Right cardiac atrium (tissue), 5 donors: ENCODE results near the gene PC. TPM values are rescaled to one million over a fixed set of nuclear protein-coding genes. Genes with fewer than 3 reads are reported as not detected.

Experiments
- ATAC-seq, 2 donors: fragments of 200-7000 bp; cut with Tn5 transposase; one replicate each; pipeline versions ENCODE4 v1.8.0 to v1.9.1; 2020; ENCODE audit warnings: moderate library complexity in 2 of 2, mild to moderate bottlenecking in 1 of 2
- DNase-seq, 3 donors: peaks; one replicate each; pipeline ENCODE4 v3.0.0-alpha.2; 2020
- H3K27ac ChIP-seq: one replicate; pipeline ENCODE4 v1.5.1; 2013; ENCODE audit warnings: mild to moderate bottlenecking, low read length, control low read depth, moderate library complexity
- H3K27me3 ChIP-seq: one replicate; pipeline ENCODE4 v1.6.1; 2013; ENCODE audit not compliant: control insufficient read depth, insufficient read depth
- H3K4me1 ChIP-seq: one replicate; pipeline ENCODE4 v1.6.1; 2013; ENCODE audit warnings: low read length; ENCODE audit not compliant: control insufficient read depth, insufficient read depth
- H3K4me3 ChIP-seq: one replicate; pipeline ENCODE4 v1.5.1; 2013; ENCODE audit warnings: low read length, control low read depth
- H3K9me3 ChIP-seq: one replicate; pipeline ENCODE4 v1.6.1; 2013; ENCODE audit warnings: low read length; ENCODE audit not compliant: control insufficient read depth
- whole genome bisulfite sequencing: extraction: QIAGEN DNeasy Blood & Tissue Kit; methylation state at CpG from one replicate; pipeline ENCODE4 v1.1.7; 2013; 5-methylcytosine and 5-hydroxymethylcytosine counted together
- intact Hi-C, 4 donors: fragments of 100-400 bp; cut with DNase I; formaldehyde crosslinking; loops; one replicate each; pipeline versions ENCODE4 v1.11.0 to v1.14.0; 2022 to 2023
- polyA plus RNA-seq: library from polyadenylated mRNA; stranded (reverse); fragments of 200-250 nt; gene quantifications from one replicate; pipeline ENCODE4 v1.2.3, GENCODE V29; 2013
- total RNA-seq, 4 donors: library from RNA; stranded (reverse); fragmentation: NEBNext Ultra II Directional; extraction: Animal tissue kit (Norgen Biotek cat#: 25700); gene quantifications; one replicate each; pipeline ENCODE4 v1.2.1, GENCODE V29; 2021
- donor health status: healthy with polysubstance abuse.
- donor health status: DM: no; HTN: yes; CAD: no.
- donor health status: DM: no; HTN: no; CAD: no.
- donor health status: DM: no; HTN: yes; CAD: no; lungs with severe emphysema.
- donor health status: DM: yes; HTN: yes; CAD: no.

The PC gene
- total and polyA plus RNA-seq, 5 donors: 7.2 to 22.6 (median 9.6) TPM

DNA sequence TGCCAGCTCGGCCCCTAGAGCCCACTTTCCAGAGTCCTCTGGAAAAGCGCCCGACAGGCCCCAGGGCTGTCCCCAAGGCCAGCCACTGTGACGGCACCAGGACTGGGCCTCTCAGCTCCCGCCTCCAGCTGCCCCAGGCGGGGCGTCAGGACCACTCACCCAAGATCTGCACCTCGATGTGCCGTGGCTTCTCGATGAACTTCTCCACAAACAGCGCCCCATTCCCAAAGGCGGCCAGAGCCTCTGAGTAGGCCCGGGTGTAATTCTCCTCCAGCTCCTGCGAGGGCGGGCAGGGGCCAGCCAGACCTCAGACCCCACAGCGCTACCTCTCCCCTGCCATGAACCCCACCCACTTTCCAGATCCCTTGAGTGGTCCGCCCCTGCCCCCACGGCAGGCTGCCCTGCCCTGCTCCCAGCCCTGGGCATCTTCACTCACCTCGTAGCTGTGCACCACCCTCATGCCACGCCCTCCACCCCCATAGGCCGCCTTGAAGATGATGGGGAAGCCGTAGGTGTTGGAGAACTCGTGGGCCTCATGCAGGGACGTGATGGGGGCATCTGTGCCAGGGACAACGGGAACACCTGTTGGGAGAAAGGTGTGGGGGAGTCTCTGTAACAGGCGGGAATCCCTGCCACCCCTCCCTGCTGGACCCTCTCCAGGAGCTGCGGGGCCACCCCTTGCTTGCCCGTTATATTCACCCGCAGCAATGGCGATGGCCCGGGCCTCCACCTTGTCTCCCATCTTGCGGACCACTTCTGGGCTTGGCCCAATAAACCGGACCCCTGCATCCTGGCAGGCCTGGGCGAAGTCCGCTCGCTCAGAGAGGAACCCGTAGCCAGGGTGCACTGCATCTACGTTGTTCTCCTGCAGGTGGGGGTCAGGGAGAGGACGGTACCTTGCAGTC is 87.3 kb downstream of the PC start:
- no peak for ATAC-seq
- Histone ChIP-seq H3K27ac (no peak overlapping the region), H3K4me1 (no peaks in the 10 kb centered on the region), H3K27me3 (no peaks in the 10 kb centered on the region), H3K4me3 (no peak overlapping the region), H3K9me3 (no peaks in the 10 kb centered on the region)
- peak in 2 of 3 donors; percentile 10 to 46 for DNase-seq
- WGBS: 94% methylated on average over 39 of the region's 39 CpGs
- intact Hi-C loops: no loop called here

GRCh38 chr11:66870131-66870530 is 88.1 kb downstream of the PC start:
- ATAC-seq: no peak
- 97% methylated on average over 16 of the region's 16 CpGs for WGBS
- intact Hi-C loops: no loop called here

GRCh38 chr11:66869567-66869870 is 88.7 kb downstream of the PC start:
- H3K4me1 ChIP-seq: no peaks in the 10 kb centered on the region
- H3K27me3 ChIP-seq: no peaks in the 10 kb centered on the region
- WGBS: 94% methylated on average over 9 of the region's 9 CpGs
- H3K4me3 ChIP-seq: no peak overlapping the region
- intact Hi-C loops: no loop called here
- DNase-seq (no peak), ATAC-seq (no peak)
- no peak overlapping the region for H3K27ac ChIP-seq
- no peaks in the 10 kb centered on the region for H3K9me3 ChIP-seq

More at GRCh38 chr11:66870131-66870530, 88.1 kb downstream of the PC start:
- H3K9me3 ChIP-seq: no peaks in the 10 kb centered on the region
- no peaks in the 10 kb centered on the region for H3K27me3 ChIP-seq
- no peak for DNase-seq
- H3K27ac ChIP-seq: no peak overlapping the region
- no peaks in the 10 kb centered on the region for H3K4me1 ChIP-seq
- H3K4me3 ChIP-seq: no peak overlapping the region

DNA sequence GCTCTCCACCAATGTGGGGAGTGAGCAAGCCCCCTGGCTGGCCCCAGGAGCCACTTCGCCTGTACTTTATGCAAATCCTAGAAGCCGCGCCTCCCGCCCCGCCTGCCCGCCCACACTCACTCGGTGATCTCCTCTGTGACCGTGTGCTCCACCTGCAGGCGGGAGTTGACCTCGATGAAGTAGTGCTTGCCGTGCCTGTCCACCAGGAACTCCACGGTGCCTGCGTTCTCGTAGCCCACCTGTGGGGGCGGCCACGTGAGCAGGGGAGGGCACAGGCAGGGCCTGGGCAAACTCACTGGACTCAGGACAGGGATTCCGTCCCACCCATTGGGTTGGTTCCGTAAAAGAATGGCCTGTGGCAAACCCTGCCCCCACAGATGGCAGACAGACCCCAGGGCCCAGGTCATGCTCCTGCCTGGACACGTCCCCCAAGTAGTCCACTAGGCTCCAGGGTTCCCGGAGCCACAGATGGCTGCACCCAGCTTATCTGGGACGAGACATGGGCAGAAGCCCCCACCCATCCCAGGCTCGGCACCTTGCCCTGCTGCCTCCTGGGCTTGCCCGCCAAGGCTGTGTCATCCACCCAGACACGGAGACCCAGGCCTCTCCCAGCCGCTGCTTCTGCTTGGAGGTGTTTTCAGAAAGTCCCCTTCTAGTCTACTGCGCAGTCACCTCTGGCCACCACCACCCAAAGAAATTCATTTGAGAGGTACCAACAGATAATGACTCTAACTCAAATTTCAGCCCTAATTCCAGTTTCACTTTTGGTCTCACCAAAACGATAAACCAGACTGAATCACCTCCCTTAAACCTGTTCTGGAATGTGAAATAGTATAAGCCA is 89.2 kb downstream of the PC start:
- H3K27me3 ChIP-seq: no peaks in the 10 kb centered on the region
- H3K4me1 ChIP-seq: no peaks in the 10 kb centered on the region
- ATAC-seq (no peak), DNase-seq (peak in 2 of 3 donors; percentile 62 to 67)
- WGBS: 70% methylated on average over 27 of the region's 27 CpGs
- no peak overlapping the region for H3K4me3 ChIP-seq
- H3K27ac ChIP-seq: no peak overlapping the region
- H3K9me3 ChIP-seq: no peaks in the 10 kb centered on the region
- intact Hi-C loops: no loop called here

- no peaks in the 10 kb centered on the region for H3K4me1 ChIP-seq
- H3K4me3 ChIP-seq: no peak overlapping the region
- H3K27me3 ChIP-seq: no peaks in the 10 kb centered on the region
- no peak overlapping the region for H3K27ac ChIP-seq
- intact Hi-C loops: no loop called here
- DNase-seq: no peak
- WGBS: 95% methylated on average over 13 of the region's 13 CpGs
- no peak for ATAC-seq
- no peaks in the 10 kb centered on the region for H3K9me3 ChIP-seq
Measured at GRCh38 chr11:66868082-66868725, 90.0 kb downstream of the PC start.

DNA sequence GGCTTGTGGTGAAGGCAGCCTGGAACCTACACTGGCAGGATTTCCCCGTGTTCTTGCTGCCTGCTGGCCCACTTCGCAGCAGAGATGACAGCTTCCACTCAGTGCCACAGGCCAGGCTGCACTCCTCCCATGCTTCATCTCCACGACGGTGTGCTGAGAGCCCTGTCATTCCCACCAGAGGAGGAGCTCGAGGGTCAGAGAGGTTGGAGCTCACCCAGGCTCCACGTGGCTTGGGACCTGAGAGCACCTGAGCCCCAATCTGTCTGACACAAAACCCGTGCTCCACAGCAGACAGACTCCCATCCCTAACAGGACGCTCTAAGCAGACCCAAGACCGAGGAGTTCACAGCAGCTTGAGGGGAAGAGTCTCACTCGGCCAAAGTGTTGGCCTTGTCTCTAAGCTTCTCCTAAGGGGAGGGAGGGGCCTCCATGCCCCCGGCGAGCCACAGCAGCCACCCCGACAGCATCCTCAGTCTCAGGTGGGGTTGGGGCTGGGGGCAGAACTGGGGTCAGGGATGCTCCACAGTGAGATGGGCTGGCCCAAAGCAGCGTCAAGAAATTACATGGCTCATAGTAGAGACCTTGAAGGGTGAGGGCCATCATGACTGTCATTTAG is 90.7 kb downstream of the PC start:
- no peak overlapping the region for H3K27ac ChIP-seq
- H3K9me3 ChIP-seq: no peaks in the 10 kb centered on the region
- H3K4me3 ChIP-seq: no peak overlapping the region
- DNase-seq (peak in 1 of 3 donors; percentile 24), ATAC-seq (no peak)
- no peaks in the 10 kb centered on the region for H3K4me1 ChIP-seq
- H3K27me3 ChIP-seq: no peaks in the 10 kb centered on the region
- 76% methylated on average over 14 of the region's 14 CpGs for WGBS
- intact Hi-C loops: no loop called here

DNA sequence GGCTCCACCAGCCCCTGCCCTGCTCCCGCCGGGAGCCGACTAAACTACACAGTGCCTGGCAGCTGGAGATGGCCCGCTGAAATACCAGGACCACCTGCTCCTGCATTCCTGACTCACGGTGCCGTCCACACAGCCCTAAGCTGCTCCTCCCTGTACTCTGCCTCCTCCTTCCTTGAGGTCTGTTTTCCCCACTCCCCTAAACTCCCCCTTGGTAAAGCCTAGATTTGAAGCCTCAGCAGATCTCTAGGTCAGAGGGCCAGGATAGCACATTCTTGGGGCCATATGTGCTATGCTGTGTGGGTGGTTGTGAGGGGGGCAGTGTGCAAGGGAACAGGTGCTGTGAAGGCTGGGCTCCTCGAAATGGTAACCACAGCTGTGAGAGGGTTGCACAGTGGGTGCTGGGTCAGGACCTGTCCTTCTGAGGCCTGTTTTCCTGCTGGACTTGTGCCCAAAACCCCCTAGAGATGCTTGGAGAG is 91.6 kb downstream of the PC start:
- WGBS: 73% methylated on average over 7 of the region's 7 CpGs
- intact Hi-C loops: no loop called here

DNA sequence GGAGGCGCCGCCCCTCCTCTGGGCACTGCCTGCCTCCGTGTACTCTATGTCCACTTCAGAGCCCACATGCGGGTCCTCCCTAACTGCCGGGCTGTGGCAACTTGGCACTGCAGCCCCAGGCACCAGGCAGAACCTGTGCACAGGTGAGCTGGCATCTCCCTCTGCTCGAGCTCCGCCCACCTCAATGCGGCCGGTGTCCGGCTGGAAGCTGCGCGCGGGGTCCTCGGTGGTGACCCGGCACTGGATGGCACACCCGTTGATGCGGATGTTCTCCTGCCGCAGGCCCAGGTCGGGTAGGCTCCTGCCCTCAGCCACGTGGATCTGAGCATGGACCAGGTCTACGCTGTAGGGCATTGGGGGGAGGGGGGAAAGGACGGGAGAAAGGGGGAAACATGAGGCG is 92.2 kb downstream of the PC start:
- no peak overlapping the region for H3K4me3 ChIP-seq
- intact Hi-C loops: no loop called here
- H3K27me3 ChIP-seq: no peaks in the 10 kb centered on the region
- no peak for ATAC-seq
- no peak overlapping the region for H3K27ac ChIP-seq
- 94% methylated on average over 23 of the region's 23 CpGs for WGBS
- no peaks in the 10 kb centered on the region for H3K9me3 ChIP-seq
- H3K4me1 ChIP-seq: no peaks in the 10 kb centered on the region
- DNase-seq: peak in 2 of 3 donors; percentile 27 to 51

More for the DNA sequence above, 91.6 kb downstream of the PC start:
- H3K4me3 ChIP-seq: no peak overlapping the region
- H3K4me1 ChIP-seq: no peaks in the 10 kb centered on the region
- peak in 1 of 3 donors; percentile 2 for DNase-seq
- H3K27me3 ChIP-seq: no peaks in the 10 kb centered on the region
- no peaks in the 10 kb centered on the region for H3K9me3 ChIP-seq
- H3K27ac ChIP-seq: no peak overlapping the region
- ATAC-seq: no peak

GRCh38 chr11:66864924-66865697 is 93.1 kb downstream of the PC start:
- ATAC-seq: no peak
- intact Hi-C loops: no loop called here

More at GRCh38 chr11:66864924-66865697, 93.1 kb downstream of the PC start:
- no peaks in the 10 kb centered on the region for H3K4me1 ChIP-seq
- DNase-seq: peak in 1 of 3 donors; percentile 32
- H3K27me3 ChIP-seq: no peaks in the 10 kb centered on the region
- no peak overlapping the region for H3K27ac ChIP-seq
- H3K4me3 ChIP-seq: no peak overlapping the region
- WGBS: 85% methylated on average over 23 of the region's 23 CpGs
- no peaks in the 10 kb centered on the region for H3K9me3 ChIP-seq
